VCaP (cell line): ENCODE data around the gene FSD2.
"Not testable (repeated sequence)": the region's sequence is repeated elsewhere in the genome, so short reads cannot be mapped to it uniquely, and the experiment has no call there.

Experiments used
- H3K27ac ChIP-seq: fragments of 450-650 bp; 2 replicates; pipeline ENCODE4 v1.5.1; 2017
- CTCF ChIP-seq: fragments of 450-650 bp; conservative IDR thresholded peaks from 2 replicates; pipeline ENCODE4 v1.5.1; 2017; ENCODE audit warnings: mild to moderate bottlenecking, moderate library complexity

Gene FSD2

GRCh38 chr15:82788496-82788895 lies 17.4 kb downstream of the FSD2 start:
- TF ChIP-seq CTCF = no peak
- H3K27ac ChIP-seq = no peak overlapping the region

- no peak overlapping the region for H3K27ac ChIP-seq
- no peak for TF ChIP-seq CTCF
Measured at GRCh38 chr15:82781349-82781748, 24.5 kb downstream of the FSD2 start.

- no peak overlapping the region for H3K27ac ChIP-seq
- no peak for TF ChIP-seq CTCF
Measured at GRCh38 chr15:82778755-82779154, 27.1 kb downstream of the FSD2 start.

- H3K27ac ChIP-seq = no peak overlapping the region
- no peak for TF ChIP-seq CTCF
Measured at GRCh38 chr15:82774496-82774895, 31.4 kb downstream of the FSD2 start.

GRCh38 chr15:82771789-82772607 lies 33.9 kb downstream of the FSD2 start:
- no peak for TF ChIP-seq CTCF
- no peak overlapping the region for H3K27ac ChIP-seq

GRCh38 chr15:82768414-82769054 lies 37.3 kb downstream of the FSD2 start:
- H3K27ac ChIP-seq = no peak overlapping the region
- no peak for TF ChIP-seq CTCF

- no peak for TF ChIP-seq CTCF
- no peak overlapping the region for H3K27ac ChIP-seq
Measured at GRCh38 chr15:82767163-82767829, 38.6 kb downstream of the FSD2 start.

GRCh38 chr15:82766201-82766600 lies 39.7 kb downstream of the FSD2 start:
- H3K27ac ChIP-seq = not testable (repeated sequence)
